Measurements from ENCODE around the gene MBNL2.

DNA sequence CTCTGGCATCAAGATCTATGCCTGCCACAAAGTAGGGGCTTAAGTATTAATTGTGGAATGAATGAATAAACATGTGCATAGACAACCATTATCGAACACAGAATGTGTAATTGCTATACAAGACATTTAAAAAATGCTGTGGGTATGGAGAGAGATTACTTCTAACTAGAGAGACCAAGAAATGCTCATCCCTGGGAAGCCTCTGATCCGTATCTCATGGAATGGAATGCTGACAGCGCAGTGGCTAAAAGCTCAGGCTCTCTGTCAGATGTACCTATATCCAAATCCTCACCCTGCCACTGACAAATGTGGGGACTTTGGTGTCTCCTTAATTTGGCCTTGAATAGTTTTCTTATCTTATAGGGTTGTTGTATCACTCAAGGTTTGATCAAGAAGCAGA lies 22.7 kb upstream of the MBNL2 start:
- TF ChIP-seq, protein P1, sequence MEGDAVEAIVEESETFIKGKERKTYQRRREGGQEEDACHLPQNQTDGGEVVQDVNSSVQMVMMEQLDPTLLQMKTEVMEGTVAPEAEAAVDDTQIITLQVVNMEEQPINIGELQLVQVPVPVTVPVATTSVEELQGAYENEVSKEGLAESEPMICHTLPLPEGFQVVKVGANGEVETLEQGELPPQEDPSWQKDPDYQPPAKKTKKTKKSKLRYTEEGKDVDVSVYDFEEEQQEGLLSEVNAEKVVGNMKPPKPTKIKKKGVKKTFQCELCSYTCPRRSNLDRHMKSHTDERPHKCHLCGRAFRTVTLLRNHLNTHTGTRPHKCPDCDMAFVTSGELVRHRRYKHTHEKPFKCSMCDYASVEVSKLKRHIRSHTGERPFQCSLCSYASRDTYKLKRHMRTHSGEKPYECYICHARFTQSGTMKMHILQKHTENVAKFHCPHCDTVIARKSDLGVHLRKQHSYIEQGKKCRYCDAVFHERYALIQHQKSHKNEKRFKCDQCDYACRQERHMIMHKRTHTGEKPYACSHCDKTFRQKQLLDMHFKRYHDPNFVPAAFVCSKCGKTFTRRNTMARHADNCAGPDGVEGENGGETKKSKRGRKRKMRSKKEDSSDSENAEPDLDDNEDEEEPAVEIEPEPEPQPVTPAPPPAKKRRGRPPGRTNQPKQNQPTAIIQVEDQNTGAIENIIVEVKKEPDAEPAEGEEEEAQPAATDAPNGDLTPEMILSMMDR (IDR thresholded peaks at IDR 0.05; ENCODE audit: insufficient read depth, low read length): no peak
- TF ChIP-seq, protein P2, sequence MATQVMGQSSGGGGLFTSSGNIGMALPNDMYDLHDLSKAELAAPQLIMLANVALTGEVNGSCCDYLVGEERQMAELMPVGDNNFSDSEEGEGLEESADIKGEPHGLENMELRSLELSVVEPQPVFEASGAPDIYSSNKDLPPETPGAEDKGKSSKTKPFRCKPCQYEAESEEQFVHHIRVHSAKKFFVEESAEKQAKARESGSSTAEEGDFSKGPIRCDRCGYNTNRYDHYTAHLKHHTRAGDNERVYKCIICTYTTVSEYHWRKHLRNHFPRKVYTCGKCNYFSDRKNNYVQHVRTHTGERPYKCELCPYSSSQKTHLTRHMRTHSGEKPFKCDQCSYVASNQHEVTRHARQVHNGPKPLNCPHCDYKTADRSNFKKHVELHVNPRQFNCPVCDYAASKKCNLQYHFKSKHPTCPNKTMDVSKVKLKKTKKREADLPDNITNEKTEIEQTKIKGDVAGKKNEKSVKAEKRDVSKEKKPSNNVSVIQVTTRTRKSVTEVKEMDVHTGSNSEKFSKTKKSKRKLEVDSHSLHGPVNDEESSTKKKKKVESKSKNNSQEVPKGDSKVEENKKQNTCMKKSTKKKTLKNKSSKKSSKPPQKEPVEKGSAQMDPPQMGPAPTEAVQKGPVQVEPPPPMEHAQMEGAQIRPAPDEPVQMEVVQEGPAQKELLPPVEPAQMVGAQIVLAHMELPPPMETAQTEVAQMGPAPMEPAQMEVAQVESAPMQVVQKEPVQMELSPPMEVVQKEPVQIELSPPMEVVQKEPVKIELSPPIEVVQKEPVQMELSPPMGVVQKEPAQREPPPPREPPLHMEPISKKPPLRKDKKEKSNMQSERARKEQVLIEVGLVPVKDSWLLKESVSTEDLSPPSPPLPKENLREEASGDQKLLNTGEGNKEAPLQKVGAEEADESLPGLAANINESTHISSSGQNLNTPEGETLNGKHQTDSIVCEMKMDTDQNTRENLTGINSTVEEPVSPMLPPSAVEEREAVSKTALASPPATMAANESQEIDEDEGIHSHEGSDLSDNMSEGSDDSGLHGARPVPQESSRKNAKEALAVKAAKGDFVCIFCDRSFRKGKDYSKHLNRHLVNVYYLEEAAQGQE (IDR thresholded peaks at IDR 0.05; ENCODE audit: insufficient replicate concordance, low read depth): no peak
- TF ChIP-seq POLR2AphosphoS5 (IDR thresholded peaks at IDR 0.05; ENCODE audit: low read depth) (no peak), GABPA (IDR thresholded peaks at IDR 0.05; ENCODE audit: low read depth) (no peak), SPI1 (IDR thresholded peaks at IDR 0.05; ENCODE audit: borderline replicate concordance, low read depth) (no peak)

All from HL-60 (cell line).